ENCODE data around the gene RAB11B.
"Not testable (repeated sequence)": the region's sequence is repeated elsewhere in the genome, so short reads cannot be mapped to it uniquely, and the experiment has no call there.

RAB11B gene

DNA sequence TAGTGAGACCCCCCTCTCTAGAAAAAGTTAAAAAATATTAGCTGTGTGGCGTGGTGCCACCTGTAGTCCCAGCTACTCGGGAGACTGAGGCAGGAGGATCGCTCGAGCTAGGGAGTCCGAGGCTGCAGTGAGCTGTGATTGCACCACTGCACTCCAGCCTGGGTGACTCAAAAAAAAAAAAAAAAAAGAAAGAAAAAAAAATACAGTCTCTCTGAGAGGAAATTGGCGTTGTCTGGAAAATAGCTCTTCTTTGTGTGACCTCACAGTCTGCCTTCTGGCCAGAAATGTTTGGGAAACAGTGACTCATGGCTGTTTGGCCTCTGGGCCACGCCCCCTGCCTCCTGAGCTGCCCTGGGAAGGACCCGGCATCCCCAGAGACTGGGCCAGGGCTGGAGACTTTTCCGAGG, 33.7 kb downstream of the RAB11B start:
- no peak overlapping the region for H3K27ac Mint-ChIP-seq
- H3K4me1 Mint-ChIP-seq (ENCODE audit: low read depth) = no peaks in the 10 kb centered on the region
- H3K27me3 Mint-ChIP-seq (ENCODE audit: low read depth) = no peaks in the 10 kb centered on the region
- H3K9me3 Mint-ChIP-seq = no peaks in the 10 kb centered on the region
- H3K4me3 Mint-ChIP-seq = no peak overlapping the region
- peaks cover 3% of the 10 kb centered on the region for H3K36me3 Mint-ChIP-seq (ENCODE audit: low read depth)

DNA sequence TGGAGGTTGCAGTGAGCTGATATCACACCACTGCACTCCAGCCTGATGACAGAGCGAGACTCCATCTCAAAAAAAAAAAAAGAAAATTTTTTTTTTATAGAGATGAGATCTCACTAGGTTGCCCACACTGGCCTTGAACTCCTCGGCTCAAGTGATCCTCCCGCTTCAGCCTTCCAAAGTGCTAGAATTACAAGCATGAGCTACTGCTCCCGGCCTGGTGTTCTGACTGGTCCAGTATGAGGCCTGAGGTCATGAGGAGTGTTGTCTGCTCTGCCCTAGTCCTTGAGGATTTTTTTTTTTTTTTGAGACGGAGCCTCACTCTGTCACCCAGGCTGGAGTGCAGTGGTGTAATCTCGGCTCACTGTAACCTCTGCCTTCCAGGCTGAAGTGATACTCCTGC, 35.2 kb downstream of the RAB11B start:
- H3K4me3 Mint-ChIP-seq; H3K36me3 Mint-ChIP-seq (ENCODE audit: low read depth); H3K27ac Mint-ChIP-seq; H3K27me3 Mint-ChIP-seq (ENCODE audit: low read depth); H3K4me1 Mint-ChIP-seq (ENCODE audit: low read depth); H3K9me3 Mint-ChIP-seq: not testable (repeated sequence)

DNA sequence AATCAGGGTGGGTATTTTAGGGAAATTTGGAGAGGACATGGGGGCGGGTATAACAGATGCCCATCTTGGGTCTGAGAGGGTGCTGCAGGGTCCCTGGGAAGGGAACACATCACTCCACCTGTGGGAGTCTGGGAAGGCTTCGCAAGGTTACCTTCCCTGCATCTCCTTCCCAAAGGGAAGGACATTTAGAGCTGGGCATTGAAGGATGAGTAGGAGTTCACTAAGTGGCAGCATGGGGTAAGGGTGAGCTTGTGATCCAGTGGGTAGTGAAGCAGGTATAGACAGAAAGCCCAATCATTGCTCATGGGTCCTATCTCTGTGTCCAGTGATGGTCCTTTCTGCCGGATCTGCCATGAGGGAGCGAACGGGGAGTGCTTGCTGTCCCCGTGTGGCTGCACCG, 36.1 kb downstream of the RAB11B start:
- Mint-ChIP-seq H3K9me3 (no peaks in the 10 kb centered on the region), H3K27me3 (ENCODE audit: low read depth) (no peaks in the 10 kb centered on the region), H3K27ac (no peak overlapping the region), H3K4me1 (ENCODE audit: low read depth) (no peaks in the 10 kb centered on the region), H3K4me3 (no peak overlapping the region), H3K36me3 (ENCODE audit: low read depth) (peaks cover 3% of the 10 kb centered on the region)

DNA sequence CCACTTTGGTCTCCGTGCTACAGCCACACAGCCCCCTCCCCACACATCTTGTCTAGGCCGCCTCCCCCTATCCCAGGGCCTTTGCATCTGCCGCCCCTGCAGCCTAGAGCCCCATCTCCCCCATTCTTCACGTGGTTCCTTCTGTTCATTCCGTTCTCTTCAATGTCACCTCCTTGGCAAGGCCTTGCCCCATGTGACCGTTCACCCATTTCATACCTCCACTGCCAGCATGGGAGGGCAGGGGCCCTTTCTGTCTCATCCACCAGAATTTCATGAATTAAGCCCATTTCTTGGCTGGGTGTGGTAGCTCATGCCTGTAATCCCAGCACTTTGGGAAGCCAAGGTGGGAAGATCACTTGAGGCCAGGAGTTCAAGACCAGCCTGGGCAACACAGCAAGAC, 38.9 kb downstream of the RAB11B start:
- Mint-ChIP-seq H3K27ac (no peak overlapping the region), H3K36me3 (ENCODE audit: low read depth) (peaks cover 2% of the 10 kb centered on the region), H3K27me3 (ENCODE audit: low read depth) (no peaks in the 10 kb centered on the region), H3K9me3 (no peaks in the 10 kb centered on the region), H3K4me1 (ENCODE audit: low read depth) (no peaks in the 10 kb centered on the region), H3K4me3 (no peak overlapping the region)

DNA sequence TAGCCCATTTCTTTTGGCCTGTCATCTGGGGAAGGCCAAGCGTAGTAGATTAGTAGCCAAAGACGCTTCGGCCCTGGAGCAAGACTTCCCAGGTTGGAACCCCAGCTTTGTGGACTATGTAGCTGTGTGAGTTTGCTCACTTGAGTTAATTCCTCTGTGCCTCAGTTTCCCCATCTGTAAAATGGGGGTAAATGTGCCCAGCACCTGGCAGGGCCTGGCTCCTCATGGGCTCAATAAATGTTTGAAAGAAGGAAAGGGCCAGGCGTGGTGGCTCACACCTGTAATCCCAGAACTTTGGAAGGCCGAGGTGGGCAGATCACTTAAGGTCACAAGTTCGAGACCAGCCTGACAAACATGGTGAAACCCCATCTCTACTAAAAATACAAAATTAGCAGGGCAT, 39.7 kb downstream of the RAB11B start:
- H3K27me3 Mint-ChIP-seq (ENCODE audit: low read depth) = no peaks in the 10 kb centered on the region
- no peaks in the 10 kb centered on the region for H3K4me1 Mint-ChIP-seq (ENCODE audit: low read depth)
- no peak overlapping the region for H3K4me3 Mint-ChIP-seq
- no peaks in the 10 kb centered on the region for H3K9me3 Mint-ChIP-seq
- no peak overlapping the region for H3K27ac Mint-ChIP-seq
- H3K36me3 Mint-ChIP-seq (ENCODE audit: low read depth) = peaks cover 2% of the 10 kb centered on the region

DNA sequence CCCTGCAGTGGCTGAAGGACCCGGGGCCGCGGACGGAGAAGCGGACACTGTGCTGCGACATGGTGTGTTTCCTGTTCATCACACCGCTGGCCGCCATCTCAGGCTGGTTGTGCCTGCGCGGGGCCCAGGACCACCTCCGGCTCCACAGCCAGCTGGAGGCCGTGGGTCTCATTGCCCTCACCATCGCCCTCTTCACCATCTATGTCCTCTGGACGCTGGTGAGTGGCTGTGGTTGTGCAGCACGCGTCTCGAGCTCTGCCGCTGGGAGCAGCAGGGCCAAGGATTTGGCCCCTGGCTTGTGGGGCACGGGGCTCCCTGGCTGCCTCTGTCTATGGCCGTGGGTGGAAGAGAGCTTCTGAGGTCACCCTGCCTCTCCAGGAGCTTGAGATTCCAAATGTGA, 40.5 kb downstream of the RAB11B start:
- Mint-ChIP-seq H3K27me3 (ENCODE audit: low read depth) (no peaks in the 10 kb centered on the region), H3K36me3 (ENCODE audit: low read depth) (peaks cover 2% of the 10 kb centered on the region), H3K9me3 (no peaks in the 10 kb centered on the region), H3K4me1 (ENCODE audit: low read depth) (no peaks in the 10 kb centered on the region), H3K27ac (no peak overlapping the region), H3K4me3 (no peak overlapping the region)

DNA sequence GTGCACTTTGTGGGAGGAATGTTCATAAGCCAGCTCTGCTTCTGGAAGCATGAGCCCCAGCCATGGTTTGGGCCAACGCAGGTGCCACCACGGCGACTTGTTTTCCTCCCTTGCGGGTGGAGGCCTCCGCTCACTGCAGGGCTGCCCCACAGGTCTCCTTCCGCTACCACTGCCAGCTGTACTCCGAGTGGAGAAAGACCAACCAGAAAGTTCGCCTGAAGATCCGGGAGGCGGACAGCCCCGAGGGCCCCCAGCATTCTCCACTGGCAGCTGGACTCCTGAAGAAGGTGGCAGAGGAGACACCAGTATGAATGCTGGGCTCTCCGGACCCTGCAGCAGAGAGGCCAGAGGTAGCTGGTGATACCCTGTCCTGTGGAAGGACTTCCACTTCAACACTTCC, 48.1 kb downstream of the RAB11B start:
- Mint-ChIP-seq H3K27me3 (ENCODE audit: low read depth) (no peaks in the 10 kb centered on the region), H3K4me3 (no peak overlapping the region), H3K27ac (no peak overlapping the region), H3K36me3 (ENCODE audit: low read depth) (no peaks in the 10 kb centered on the region), H3K9me3 (no peaks in the 10 kb centered on the region), H3K4me1 (ENCODE audit: low read depth) (no peaks in the 10 kb centered on the region)

DNA sequence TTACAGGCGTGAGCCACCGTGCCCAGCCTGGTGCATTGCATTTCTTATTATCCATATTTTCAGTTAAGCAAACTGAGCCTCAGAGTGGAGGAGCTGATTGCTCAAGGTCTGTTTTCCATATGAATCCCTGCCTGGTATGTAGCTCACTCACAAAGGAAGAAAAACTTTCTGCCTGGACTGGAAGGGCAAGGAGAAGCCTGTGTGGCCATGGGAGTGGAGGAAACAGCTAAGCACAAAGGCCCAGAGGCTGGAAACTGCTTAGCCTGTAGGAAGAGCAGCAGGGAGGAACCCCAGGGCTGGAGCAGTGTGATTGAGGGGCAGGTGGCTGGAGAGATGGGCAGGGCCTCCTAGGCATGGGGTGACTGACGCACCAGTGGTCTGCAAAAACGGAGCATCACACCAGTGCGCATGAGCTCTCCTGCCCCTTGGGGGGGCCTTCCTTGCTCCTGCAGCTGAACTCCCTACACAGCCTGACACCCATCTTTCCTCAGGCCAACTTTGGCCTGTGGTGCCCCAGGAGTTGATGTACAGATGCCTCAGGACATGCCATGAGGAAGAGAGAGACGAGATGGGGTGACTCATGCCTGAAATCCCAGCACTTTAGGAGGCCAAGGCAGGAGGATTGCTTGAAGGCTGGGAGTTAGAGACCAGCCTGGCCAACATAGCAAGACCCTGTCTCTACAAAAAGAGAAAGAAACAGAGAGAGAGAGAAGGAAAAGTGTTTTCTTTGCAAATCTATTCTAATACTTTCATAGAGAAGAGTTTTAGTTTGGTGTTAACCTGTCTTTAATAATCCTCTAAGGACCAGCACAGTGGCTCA, 51.8 kb downstream of the RAB11B start:
- Mint-ChIP-seq H3K9me3 (no peaks in the 10 kb centered on the region), H3K4me1 (ENCODE audit: low read depth) (peaks cover 16% of the 10 kb centered on the region), H3K4me3 (peak overlapping the region; percentile 43), H3K36me3 (ENCODE audit: low read depth) (peaks cover 10% of the 10 kb centered on the region), H3K27me3 (ENCODE audit: low read depth) (no peaks in the 10 kb centered on the region), H3K27ac (peak overlapping the region; percentile 64)

DNA sequence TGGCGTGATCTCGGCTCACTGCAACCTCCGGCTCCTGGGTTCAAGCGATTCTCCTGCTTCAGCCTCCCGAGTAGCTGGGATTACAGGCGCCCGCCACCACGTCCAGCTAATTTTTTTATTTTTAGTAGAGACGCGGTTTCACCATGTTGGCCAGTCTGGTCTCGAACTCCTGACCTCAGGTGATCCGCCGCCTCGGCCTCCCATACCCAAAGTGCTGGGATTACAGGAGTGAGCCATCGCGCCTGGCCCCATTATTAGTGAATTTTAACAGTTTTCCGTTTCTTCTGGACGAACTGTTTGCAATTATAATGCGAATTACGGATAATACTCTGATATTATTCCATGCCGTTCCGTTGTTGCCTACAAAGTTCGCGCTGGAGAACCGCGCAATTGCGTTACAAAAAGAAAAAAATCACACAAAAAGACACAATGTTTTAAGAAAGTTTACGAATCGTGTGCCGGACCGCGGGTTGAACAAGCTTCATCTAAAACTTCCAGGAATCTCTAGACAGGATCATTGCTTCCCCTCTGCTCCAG, 54.0 kb downstream of the RAB11B start:
- not testable (repeated sequence) for H3K9me3 Mint-ChIP-seq; H3K27me3 Mint-ChIP-seq (ENCODE audit: low read depth)
- Mint-ChIP-seq H3K4me3 (peak overlapping the region; percentile 98), H3K4me1 (ENCODE audit: low read depth) (peaks cover 30% of the 10 kb centered on the region), H3K27ac (peak overlapping the region; percentile 97), H3K36me3 (ENCODE audit: low read depth) (peaks cover 22% of the 10 kb centered on the region)

DNA sequence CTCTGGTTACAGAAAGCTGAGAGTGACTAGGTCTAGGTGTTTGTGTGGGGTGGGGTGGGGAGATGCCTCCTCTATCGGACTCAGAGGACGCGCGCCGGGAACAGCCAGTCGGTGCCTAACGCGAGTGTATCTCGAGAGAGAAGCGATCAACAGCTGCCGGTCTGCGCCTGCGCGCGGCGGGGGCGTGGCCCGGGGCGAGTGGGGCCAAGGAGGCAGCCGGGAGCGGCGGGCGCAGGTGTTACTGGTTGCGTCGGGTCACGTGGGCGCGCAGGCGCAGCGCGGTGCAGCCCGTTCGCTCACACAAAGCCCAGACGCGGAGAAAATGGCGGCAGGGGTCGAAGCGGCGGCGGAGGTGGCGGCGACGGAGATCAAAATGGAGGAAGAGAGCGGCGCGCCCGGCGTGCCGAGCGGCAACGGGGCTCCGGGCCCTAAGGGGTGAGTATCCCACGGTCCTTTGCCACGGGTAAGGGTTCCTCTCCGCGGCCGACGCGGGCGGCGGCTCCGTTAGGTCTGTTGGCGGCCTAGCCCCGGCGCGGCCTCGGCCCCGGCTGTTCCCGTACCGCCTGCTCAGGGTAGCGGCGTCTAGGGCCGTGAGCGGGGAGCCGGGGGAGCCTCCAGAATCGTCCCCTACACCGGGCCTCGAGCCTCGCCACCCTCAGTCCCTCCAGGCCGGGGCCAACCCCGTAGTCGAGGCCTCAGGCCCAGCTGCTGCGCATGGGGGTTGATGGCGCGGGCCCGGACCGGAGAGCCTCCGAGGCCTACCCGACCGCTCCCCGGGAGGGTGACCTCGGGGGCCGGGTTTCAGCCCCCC, 54.7 kb downstream of the RAB11B start, which contains the start of gene HNRNPM:
Gene HNRNPM, plus strand, starts transcription at position 299 of the 811 bp plus-strand sequence. Its CDS starts 24 bp downstream, at position 323.
- Mint-ChIP-seq H3K4me1 (ENCODE audit: low read depth) (peaks cover 33% of the 10 kb centered on the region), H3K9me3 (no peaks in the 10 kb centered on the region), H3K4me3 (peak within 1 kb of the TSS; percentile 98), H3K27me3 (ENCODE audit: low read depth) (no peaks in the 10 kb centered on the region), H3K36me3 (ENCODE audit: low read depth) (peaks cover 22% of the 10 kb centered on the region), H3K27ac (peak within 1 kb of the TSS; percentile 97)

DNA sequence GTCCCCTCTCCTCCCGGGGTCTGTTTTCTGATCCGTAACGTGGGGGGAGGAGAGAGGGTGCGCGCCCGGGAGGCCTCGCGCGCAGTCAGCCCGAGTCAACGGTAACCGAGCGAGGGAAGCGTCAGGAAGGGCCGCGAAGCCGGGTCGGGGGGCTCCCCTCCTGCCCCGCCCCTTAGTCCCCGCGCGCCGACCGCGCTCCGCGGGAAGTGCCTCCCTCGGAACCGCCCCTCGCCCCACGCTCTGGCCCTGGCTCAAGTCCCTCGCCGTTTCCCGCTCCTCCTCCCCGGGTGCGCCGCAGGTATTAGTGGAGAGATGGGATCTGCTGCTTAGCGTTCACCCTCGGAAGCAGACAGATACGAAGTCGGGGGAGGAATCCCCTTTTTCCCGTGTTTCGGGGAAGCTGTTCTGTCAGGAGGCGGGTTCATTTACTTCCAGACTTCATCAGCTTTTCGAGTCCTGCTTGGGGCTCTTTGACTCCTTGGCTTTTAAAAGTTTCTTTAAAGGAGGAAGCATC, 55.4 kb downstream of the RAB11B start:
- Mint-ChIP-seq H3K36me3 (ENCODE audit: low read depth) (peaks cover 22% of the 10 kb centered on the region), H3K27ac (peak overlapping the region; percentile 87), H3K4me1 (ENCODE audit: low read depth) (peaks cover 37% of the 10 kb centered on the region), H3K4me3 (peak overlapping the region; percentile 89), H3K27me3 (ENCODE audit: low read depth) (no peaks in the 10 kb centered on the region), H3K9me3 (no peaks in the 10 kb centered on the region)

DNA sequence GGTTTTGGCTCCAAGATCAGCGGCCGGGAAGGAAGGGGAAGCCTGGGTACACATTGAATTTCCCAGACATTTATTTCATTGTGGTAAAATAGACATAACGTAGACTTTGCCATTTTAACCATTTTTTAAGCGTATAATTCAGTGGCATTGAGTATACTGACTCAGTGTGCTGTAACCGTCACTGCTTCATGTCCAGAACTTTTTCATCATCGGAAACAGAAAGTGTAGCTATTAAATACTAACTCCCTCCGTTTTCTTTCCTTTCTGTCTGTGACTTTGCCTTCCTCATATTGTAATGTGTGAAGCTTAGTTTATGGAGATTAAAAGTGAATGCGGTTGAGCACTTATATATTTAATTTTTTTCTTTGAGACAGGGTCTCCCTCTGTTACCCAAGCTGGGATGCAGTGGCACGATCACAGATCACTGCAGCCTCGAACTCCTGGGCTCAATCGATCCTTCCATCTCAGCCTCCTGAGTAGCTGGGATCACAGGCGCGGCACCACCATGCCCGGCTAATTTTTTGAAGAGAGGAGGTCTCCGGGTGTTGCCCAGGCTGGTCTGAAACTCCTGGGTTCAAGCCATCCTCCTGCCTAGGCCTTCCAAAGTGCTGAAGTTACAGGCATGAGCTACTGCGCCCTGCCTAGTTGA, 56.0 kb downstream of the RAB11B start:
- Mint-ChIP-seq H3K9me3 (no peaks in the 10 kb centered on the region), H3K4me3 (peak overlapping the region; percentile 89), H3K27me3 (ENCODE audit: low read depth) (no peaks in the 10 kb centered on the region), H3K36me3 (ENCODE audit: low read depth) (peaks cover 22% of the 10 kb centered on the region), H3K27ac (peak overlapping the region; percentile 87), H3K4me1 (ENCODE audit: low read depth) (peaks cover 37% of the 10 kb centered on the region)

DNA sequence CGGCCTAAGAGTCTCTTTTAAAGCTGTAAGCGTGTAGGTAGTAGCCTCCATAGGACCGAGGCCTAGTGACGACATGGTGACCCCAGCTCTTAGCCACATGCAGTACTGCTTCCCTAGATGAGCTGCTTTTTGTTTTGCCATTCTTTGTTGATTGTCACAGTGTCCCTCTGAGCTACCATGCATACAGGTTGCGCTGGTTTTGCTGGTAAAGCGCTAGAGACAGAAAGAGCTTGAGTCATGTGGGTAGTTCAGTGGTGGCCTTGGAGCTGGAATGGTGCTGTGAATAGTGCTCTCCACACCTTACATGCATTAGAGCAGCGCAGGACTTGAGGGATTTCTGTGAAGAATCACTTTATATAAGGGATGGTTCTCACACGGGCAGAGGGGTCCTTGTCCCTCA, 59.7 kb downstream of the RAB11B start:
- Mint-ChIP-seq H3K9me3 (no peaks in the 10 kb centered on the region), H3K4me3 (no peak overlapping the region), H3K36me3 (ENCODE audit: low read depth) (peaks cover 25% of the 10 kb centered on the region)

DNA sequence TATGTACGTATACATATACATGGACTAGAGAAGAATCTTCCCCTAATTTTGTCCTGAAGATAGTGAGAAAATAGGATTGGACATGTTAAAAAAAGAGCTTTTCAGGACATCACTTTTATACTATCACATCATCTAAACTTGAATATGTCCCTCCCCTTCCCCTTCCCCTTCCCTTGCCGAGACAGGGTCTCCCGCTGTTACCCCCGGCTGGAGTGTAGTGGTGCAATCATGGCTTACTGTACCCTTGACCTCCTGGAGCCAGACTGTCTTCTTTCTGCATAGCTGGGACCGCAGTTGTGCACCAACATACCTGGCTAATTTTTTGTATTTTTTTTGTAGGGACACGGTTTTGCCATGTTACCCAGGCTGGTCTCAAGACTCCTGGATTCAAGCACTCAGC, 61.2 kb downstream of the RAB11B start:
- peaks cover 63% of the 10 kb centered on the region for H3K4me1 Mint-ChIP-seq (ENCODE audit: low read depth)
- no peaks in the 10 kb centered on the region for H3K9me3 Mint-ChIP-seq
- no peak overlapping the region for H3K27ac Mint-ChIP-seq
- peaks cover 30% of the 10 kb centered on the region for H3K36me3 Mint-ChIP-seq (ENCODE audit: low read depth)
- no peaks in the 10 kb centered on the region for H3K27me3 Mint-ChIP-seq (ENCODE audit: low read depth)
- H3K4me3 Mint-ChIP-seq = no peak overlapping the region

More for the DNA sequence above, 59.7 kb downstream of the RAB11B start:
- Mint-ChIP-seq H3K27me3 (ENCODE audit: low read depth) (no peaks in the 10 kb centered on the region), H3K27ac (no peak overlapping the region), H3K4me1 (ENCODE audit: low read depth) (peaks cover 59% of the 10 kb centered on the region)

Data from T-helper 1 cell treated with Interleukin-12 subunit alpha and Interleukin-12 subunit beta and Interleukin-4 antibody, amounts not matched to agents 30 μg/mL and 1 μg/mL, for 36 hours (primary cell).